Neutrophil (primary cell): ENCODE data around the gene PDK2.
"Not testable (repeated sequence)": the region's sequence is repeated elsewhere in the genome, so short reads cannot be mapped to it uniquely, and the experiment has no call there.

Experiments
- H3K27ac ChIP-seq: fragments of 200-600 bp; sonication (generic); 2 replicates; pipeline ENCODE4 v1.5.1; 2016; ENCODE audit warnings: mild to moderate bottlenecking, moderate library complexity
- H3K27me3 ChIP-seq: fragments of 200-600 bp; sonication (generic); 2 replicates; pipeline ENCODE4 v1.6.0; 2016; ENCODE audit warnings: mild to moderate bottlenecking
- H3K36me3 ChIP-seq: fragments of 200-600 bp; sonication (generic); 2 replicates; pipeline ENCODE4 v1.5.1; 2017
- H3K4me1 ChIP-seq, 2 experiments: fragments of 200-600 bp in 1 of 2; sonication (generic) in 1 of 2; 1 replicate in 1 of 2; 2 replicates in 1 of 2; pipeline versions ENCODE4 v1.5.1 to v1.6.1; 2013 to 2016; ENCODE audit warnings: low read depth in 1 of 2, low read length in 1 of 2, mild to moderate bottlenecking in 1 of 2, moderate library complexity in 1 of 2; ENCODE audit not compliant: control insufficient read depth in 1 of 2, insufficient read depth in 1 of 2
- H3K4me3 ChIP-seq, 2 experiments: fragments of 200-600 bp in 1 of 2; sonication (generic) in 1 of 2; 1 replicate in 1 of 2; 2 replicates in 1 of 2; pipeline ENCODE4 v1.5.1; 2013 to 2016; ENCODE audit warnings: low read depth in 1 of 2, low read length in 1 of 2, mild to moderate bottlenecking in 1 of 2, moderate library complexity in 1 of 2
- H3K9me3 ChIP-seq: fragments of 200-600 bp; sonication (generic); 2 replicates; pipeline ENCODE4 v1.5.1; 2016
- TF ChIP-seq, protein P1 (sequence below): fragments of 200-600 bp; sonication (generic); IDR thresholded peaks from 2 replicates; pipeline ENCODE4 v1.5.1; 2016; ENCODE audit warnings: antibody characterized with exemption

Gene PDK2

DNA sequence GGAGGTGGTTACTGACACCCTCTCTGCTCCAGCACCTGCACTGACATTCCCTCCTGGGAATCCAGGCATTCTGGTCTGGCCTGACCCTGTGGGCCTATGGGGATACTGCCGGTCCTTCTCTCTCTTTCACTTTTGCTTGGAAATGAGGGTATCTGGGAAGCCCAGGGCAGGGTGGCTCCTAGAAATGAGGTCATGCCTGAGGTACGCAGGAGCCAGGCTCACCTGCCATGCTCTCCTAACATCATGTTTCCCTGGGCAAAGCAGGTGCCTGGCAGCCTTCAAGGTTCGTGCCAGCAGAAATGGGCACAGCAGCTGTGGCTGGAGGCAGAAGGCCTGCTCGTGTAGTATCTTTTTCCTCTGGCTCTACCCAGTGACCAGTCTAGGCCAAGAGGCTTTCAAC, 35.9 kb upstream of the PDK2 start:
- Histone ChIP-seq H3K4me1 (peaks cover 0 to 16% of the 10 kb centered on the region in 2 experiments), H3K9me3 (no peaks in the 10 kb centered on the region), H3K36me3 (no peaks in the 10 kb centered on the region), H3K4me3 (no peak overlapping the region), H3K27ac (no peak overlapping the region), H3K27me3 (peaks cover 82% of the 10 kb centered on the region)
- TF ChIP-seq, protein P1, sequence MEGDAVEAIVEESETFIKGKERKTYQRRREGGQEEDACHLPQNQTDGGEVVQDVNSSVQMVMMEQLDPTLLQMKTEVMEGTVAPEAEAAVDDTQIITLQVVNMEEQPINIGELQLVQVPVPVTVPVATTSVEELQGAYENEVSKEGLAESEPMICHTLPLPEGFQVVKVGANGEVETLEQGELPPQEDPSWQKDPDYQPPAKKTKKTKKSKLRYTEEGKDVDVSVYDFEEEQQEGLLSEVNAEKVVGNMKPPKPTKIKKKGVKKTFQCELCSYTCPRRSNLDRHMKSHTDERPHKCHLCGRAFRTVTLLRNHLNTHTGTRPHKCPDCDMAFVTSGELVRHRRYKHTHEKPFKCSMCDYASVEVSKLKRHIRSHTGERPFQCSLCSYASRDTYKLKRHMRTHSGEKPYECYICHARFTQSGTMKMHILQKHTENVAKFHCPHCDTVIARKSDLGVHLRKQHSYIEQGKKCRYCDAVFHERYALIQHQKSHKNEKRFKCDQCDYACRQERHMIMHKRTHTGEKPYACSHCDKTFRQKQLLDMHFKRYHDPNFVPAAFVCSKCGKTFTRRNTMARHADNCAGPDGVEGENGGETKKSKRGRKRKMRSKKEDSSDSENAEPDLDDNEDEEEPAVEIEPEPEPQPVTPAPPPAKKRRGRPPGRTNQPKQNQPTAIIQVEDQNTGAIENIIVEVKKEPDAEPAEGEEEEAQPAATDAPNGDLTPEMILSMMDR = no peak

DNA sequence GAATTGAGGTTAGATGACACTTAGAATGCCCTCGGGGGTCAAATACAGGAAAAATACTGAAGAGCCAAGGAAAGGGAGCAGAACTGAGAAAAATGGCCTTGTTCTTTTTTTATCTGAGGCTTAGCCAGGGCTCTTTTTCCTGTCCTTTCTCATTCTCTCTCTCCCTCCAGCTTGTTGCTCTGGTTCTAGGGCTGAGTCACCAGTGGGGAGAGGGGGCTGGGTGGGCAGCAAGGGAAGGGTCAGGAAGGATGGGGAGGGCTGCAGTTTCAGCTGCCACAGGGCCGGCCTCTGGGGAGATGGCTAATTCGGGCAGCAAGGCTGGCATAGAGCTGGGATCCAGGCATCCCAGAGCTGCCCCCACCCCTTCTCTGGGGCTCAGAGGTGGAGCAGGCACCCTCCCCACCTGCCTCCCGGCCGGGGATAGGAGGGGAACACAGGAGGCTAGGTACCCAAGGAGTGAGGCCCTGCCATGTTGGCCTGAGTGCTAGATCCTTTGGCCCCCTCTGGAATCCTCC, 35.3 kb upstream of the PDK2 start:
- Histone ChIP-seq H3K36me3 (no peaks in the 10 kb centered on the region), H3K27ac (no peak overlapping the region), H3K4me1 (peaks cover 0 to 16% of the 10 kb centered on the region in 2 experiments), H3K27me3 (peaks cover 82% of the 10 kb centered on the region), H3K4me3 (no peak overlapping the region), H3K9me3 (no peaks in the 10 kb centered on the region)
- TF ChIP-seq, protein P1 = no peak

DNA sequence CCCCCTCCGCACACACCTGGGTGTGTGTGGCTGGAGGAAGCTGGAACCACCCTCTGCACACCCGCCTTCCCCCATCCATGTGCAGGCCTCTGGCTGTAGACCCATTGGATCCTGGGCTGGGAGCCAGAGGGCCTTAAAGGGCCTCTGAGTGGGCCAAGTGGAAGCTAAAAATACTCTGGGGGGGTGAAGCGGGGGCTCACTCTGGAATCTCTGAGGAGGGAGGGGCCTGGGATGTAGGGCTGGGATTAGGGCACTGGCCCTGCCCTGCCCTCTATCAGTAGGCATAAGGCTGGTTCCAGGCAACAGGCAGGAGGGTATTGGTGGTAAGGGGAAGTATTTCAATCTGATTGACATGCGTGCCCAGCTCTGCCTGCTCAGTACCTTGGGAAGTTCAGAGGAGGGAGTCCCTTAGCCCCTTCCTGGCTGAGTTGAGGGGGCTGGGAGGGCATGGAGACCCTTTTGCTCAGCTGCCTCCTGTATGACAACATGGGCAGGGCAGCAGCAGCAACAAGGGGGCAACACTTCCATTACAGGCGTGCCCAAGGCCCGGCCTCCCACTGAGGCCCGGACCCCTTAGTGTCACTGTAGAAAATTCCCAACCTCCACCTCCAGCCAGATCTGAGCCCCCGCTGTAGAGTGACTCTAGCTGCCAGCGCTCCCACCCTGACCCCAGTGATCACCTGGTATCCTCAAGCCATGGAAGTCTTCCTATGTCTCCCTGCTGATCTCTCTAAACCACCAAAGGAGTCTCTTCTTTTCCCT, 34.0 kb upstream of the PDK2 start:
- Histone ChIP-seq H3K9me3 (no peaks in the 10 kb centered on the region), H3K36me3 (no peaks in the 10 kb centered on the region), H3K4me3 (no peak overlapping the region), H3K4me1 (peaks cover 0 to 4% of the 10 kb centered on the region in 2 experiments), H3K27me3 (peaks cover 76% of the 10 kb centered on the region), H3K27ac (no peak overlapping the region)
- TF ChIP-seq, protein P1 = no peak

DNA sequence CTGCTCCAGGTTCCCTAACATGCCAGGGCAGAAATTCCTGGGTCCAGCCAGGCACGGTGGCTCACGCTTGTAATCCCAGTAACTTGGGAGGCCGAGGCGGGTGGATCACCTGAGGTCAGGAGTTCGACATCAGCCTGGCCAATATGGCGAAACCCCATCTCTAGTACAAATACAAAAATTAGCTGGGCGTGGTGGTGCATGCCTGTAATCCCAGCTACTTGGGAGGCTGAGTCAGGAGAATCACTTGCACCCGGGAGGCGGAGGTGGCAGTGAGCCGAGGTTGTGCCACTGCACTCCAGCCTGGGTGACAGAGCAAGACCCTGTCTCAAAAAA, 33.5 kb upstream of the PDK2 start:
- H3K4me3 ChIP-seq, H3K9me3 ChIP-seq, H3K27ac ChIP-seq, H3K36me3 ChIP-seq, H3K4me1 ChIP-seq: not testable (repeated sequence)
- H3K27me3 ChIP-seq = peaks cover 70% of the 10 kb centered on the region

DNA sequence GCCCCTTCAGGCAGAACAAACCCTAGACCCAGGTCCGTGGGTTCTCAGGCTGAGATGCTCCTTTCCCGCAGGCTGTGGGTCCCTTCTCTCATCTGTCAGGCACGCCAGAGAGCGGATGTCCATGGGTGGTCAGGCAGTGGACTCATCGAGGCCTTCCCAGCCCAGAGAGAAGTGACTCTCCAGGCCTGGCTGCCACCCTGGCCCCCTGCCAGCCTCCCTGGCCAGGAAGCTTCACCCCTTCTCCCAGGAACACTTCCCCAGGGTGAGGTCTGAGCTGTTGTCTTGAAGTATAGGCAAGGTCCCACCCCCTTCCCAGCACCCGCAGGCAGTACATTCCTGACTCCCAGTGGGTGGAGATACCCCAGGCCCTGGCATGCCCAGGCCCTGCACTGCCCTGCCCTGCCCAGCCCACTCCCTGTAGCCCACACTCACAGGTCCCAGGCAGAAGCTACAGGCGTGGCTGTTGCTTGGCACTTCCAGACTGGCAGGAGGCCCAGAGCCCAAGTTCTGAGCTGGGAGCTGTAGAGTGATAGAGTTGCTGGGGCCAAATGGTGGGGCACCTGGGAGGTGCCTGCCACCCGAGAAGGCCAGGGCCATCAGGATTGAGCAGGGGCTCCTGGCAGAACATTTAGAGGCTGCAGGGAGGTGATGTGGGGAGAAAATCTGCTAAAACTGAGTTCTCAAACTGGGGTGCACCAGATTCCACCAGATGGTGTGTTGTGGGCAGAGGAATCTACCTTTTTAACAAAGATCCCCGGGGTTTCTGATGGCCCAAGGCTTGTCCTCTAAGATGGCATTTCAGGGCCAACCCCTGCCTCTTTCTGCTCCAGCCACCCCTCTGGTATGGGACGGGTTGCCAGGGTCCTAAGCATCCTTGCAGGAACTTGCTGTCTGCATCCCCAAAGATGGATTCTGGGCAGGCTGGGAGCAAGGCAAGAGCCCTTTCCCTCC, 32.6 kb upstream of the PDK2 start:
- Histone ChIP-seq H3K4me3 (no peak overlapping the region), H3K27ac (no peak overlapping the region)
- TF ChIP-seq, protein P1 = no peak

More for the DNA sequence above, 32.6 kb upstream of the PDK2 start:
- H3K9me3 ChIP-seq = no peaks in the 10 kb centered on the region
- H3K27me3 ChIP-seq = peaks cover 62% of the 10 kb centered on the region
- H3K4me1 ChIP-seq = no peaks in the 10 kb centered on the region
- H3K36me3 ChIP-seq = no peaks in the 10 kb centered on the region
